ENCODE results near the gene ST3GAL4. TPM values are rescaled to one million over a fixed set of nuclear protein-coding genes. Genes with fewer than 3 reads are reported as not detected.

Gene ST3GAL4
- total RNA-seq, 1 donor from 2014 or later = 26.2 TPM

DNA sequence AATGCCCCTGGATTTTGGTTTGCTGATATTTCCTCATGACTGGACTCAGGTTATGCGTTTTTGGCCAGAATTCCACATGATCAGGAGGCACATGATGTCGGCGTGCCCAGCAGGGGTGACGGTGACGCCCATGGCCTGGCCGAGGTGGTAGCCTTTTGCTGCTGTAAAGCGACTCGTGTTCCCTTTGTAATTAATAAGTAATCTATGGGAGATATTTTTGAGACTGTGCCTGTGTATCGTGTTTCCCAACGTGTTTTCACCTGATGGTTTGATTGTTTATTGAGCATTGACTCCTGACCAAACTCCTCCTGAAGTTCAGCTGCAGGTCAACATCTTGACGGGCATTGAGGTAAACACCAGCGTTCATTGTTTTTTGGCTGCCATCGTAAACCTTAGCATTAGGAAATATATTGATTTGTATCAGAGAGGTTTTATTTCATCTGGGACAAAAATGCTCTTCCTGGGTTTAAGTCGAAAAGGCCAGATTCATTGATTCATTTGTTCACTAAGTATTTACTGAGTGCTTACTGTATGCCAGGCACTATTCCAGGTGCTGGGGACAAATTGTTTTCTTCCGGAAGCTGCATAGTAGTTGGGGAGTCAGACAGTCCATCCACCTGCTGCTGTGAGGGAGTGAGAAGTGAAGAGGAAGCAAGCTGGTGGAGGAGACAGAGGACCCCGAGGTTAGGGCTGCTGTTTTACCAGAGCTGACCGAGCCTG is 28.0 kb upstream of the ST3GAL4 start:
- peaks cover 8% of the 10 kb centered on the region for H3K4me1 ChIP-seq
- no peak overlapping the region for H3K27ac ChIP-seq
- intact Hi-C loops (cut with DNase I) = no loop called here
- H3K36me3 ChIP-seq = peaks cover 18% of the 10 kb centered on the region
- ATAC-seq (no peak), DNase-seq (no peak)
- TF ChIP-seq, protein P1, sequence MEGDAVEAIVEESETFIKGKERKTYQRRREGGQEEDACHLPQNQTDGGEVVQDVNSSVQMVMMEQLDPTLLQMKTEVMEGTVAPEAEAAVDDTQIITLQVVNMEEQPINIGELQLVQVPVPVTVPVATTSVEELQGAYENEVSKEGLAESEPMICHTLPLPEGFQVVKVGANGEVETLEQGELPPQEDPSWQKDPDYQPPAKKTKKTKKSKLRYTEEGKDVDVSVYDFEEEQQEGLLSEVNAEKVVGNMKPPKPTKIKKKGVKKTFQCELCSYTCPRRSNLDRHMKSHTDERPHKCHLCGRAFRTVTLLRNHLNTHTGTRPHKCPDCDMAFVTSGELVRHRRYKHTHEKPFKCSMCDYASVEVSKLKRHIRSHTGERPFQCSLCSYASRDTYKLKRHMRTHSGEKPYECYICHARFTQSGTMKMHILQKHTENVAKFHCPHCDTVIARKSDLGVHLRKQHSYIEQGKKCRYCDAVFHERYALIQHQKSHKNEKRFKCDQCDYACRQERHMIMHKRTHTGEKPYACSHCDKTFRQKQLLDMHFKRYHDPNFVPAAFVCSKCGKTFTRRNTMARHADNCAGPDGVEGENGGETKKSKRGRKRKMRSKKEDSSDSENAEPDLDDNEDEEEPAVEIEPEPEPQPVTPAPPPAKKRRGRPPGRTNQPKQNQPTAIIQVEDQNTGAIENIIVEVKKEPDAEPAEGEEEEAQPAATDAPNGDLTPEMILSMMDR (IDR thresholded peaks at IDR 0.05) = no peak
- H3K9me3 ChIP-seq = no peaks in the 10 kb centered on the region
- H3K27me3 ChIP-seq (ENCODE audit: low read depth) = no peaks in the 10 kb centered on the region
- no peak overlapping the region for H3K4me3 ChIP-seq

DNA sequence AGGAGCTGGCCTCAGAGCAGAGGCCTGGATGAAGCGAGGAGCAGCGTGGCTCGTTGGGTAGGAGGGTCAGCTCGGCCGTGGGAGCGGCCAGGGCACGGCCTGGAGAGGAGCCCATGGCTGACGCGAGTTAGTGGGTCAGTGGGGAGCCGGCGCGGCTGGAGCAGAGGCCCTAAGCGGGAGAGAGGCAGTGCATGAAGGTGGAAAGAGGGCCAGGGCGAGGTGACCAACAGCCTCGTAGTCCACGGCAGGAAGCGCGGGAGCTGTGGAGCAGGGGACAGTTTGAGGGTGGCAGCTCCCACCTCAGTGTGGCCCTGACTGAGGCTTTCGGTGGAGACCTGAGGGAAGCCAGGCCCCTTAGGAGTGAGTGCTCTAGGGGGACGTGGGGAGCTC is 27.5 kb upstream of the ST3GAL4 start:
- intact Hi-C loops (cut with DNase I) = no loop called here
- no peak overlapping the region for H3K4me3 ChIP-seq
- no peak for ATAC-seq

DNA sequence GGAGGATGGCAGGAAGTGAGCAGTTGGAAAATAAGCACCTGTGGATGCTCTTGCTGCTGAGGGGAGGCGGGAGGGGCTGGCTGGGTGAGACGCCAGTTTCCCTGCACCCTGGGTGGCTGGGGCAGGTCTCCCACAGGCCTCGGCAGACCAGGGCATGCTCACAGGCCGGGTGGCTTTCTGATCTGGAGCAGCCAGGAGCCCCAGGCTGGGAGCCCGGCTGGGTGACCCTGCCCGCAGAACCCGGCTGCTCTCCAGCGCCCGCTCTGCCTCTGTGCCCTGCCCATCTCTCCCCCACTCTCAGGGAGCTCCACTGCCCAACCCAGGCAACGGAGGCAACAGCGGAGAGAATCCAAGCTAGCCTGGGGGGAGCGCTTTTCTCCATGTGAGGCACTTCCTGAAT is 27.0 kb upstream of the ST3GAL4 start:
- Histone ChIP-seq H3K4me1 (peaks cover 8% of the 10 kb centered on the region), H3K4me3 (no peak overlapping the region), H3K9me3 (no peaks in the 10 kb centered on the region), H3K27me3 (ENCODE audit: low read depth) (no peaks in the 10 kb centered on the region), H3K36me3 (peaks cover 25% of the 10 kb centered on the region), H3K27ac (no peak overlapping the region)
- DNase-seq = no peak
- intact Hi-C loops (cut with DNase I) = no loop called here
- TF ChIP-seq, protein P1 (IDR thresholded peaks at IDR 0.05) = no peak
- no peak for ATAC-seq

More for the DNA sequence above, 27.5 kb upstream of the ST3GAL4 start:
- Histone ChIP-seq H3K4me1 (peaks cover 8% of the 10 kb centered on the region), H3K36me3 (peaks cover 23% of the 10 kb centered on the region), H3K27ac (no peak overlapping the region), H3K9me3 (no peaks in the 10 kb centered on the region), H3K27me3 (ENCODE audit: low read depth) (no peaks in the 10 kb centered on the region)
- TF ChIP-seq, protein P1 (IDR thresholded peaks at IDR 0.05) = no peak
- DNase-seq = no peak

DNA sequence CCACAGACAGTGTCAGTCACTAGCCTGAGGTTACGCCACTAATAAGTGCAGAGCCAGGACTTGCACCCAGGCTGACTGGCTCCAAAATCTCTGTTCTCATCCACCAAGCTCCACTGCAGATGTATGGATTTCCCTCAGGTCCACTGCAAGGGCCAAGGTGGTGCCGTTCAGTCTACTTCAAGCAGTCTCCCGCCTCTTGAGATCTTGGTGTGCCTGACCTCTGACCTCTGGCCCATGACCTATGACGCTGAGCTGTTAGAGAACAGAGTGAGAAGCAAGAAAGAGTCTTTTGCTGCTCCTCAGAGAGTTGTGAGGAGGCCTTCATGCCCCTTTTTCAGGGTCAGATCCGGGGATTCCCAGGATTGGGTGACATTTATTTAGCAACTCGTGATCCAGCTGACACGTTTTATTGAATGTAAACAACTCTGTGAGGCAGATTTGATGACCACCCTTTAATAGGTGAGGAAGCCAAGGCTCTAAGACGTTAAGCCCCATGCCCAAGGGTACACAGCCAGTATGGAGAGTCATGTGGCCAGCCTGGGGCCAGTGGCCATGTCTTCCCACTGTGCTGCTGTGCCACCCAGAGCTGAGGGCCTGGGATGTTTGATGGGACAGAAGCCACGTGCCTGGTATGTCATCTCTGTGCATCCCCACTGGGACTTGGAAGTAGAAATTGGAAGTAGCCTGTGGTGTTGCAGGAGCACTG is 26.4 kb upstream of the ST3GAL4 start:
- peaks cover 27% of the 10 kb centered on the region for H3K36me3 ChIP-seq
- no peak for DNase-seq
- TF ChIP-seq, protein P1 (IDR thresholded peaks at IDR 0.05) = no peak
- H3K9me3 ChIP-seq = no peaks in the 10 kb centered on the region
- no peak overlapping the region for H3K27ac ChIP-seq
- H3K4me3 ChIP-seq = no peak overlapping the region
- H3K27me3 ChIP-seq (ENCODE audit: low read depth) = no peaks in the 10 kb centered on the region
- peaks cover 8% of the 10 kb centered on the region for H3K4me1 ChIP-seq
- no peak for ATAC-seq
- intact Hi-C loops (cut with DNase I) = no loop called here

DNA sequence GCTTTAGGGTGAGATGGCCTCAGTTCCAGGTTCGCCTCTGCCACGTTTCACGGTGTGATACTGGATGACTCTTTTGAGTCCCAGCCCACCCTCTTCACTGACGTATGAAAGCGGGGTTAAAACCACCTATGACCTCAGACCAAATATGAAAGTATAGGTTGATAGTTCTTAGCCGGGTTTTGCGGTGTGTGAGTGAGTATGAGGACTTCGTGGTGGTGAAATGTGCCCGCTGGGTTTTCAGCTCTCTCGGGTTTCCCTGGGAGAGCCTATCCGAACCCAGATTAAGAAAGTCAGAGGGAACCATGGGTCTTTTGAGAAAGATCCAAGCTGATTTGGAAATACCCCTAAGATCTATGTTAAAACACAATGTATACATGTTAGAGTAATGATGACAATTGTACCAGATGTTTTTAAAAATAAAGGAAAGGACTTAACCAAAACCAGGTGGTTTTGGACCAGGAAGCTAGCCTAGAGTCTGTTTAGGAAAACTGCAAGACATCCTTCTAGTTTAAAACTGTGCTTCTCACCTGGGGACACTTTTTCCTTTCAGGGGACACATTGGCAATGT is 25.8 kb upstream of the ST3GAL4 start:
- Histone ChIP-seq H3K9me3 (no peaks in the 10 kb centered on the region), H3K27ac (no peak overlapping the region), H3K36me3 (peaks cover 32% of the 10 kb centered on the region), H3K4me3 (no peak overlapping the region), H3K4me1 (peaks cover 8% of the 10 kb centered on the region), H3K27me3 (ENCODE audit: low read depth) (no peaks in the 10 kb centered on the region)
- TF ChIP-seq, protein P1 (IDR thresholded peaks at IDR 0.05) = no peak
- intact Hi-C loops (cut with DNase I) = no loop called here
- DNase-seq = no peak
- no peak for ATAC-seq
